GM12878 (cell line): ENCODE results near the gene CCNJL. TPM values are rescaled to one million over a fixed set of nuclear protein-coding genes. Genes with fewer than 3 reads are reported as not detected.

Experiments
- ATAC-seq: fragments of 200-7000 bp; cut with Tn5 transposase; 3 replicates; pipeline ENCODE4 v1.9.1; 2020; ENCODE audit warnings: mild to moderate bottlenecking, moderate library complexity
- BruUV-seq: library from RNA; stranded (reverse); fragments of 400-500 nt; replicated peaks from 2 replicates; lab custom pipeline; 2021; lab: Mats Ljungman, UMichigan
- CTCF ChIA-PET: fragments of 300-600 bp; sonication (Branson Sonifier 250); formaldehyde crosslinking; extraction: SDS; loops from one replicate; lab custom pipeline; 2021; ENCODE audit warnings: inconsistent platforms; lab: Yijun Ruan, JAX
- POLR2A ChIA-PET: fragments of 350-600 bp; formaldehyde crosslinking; extraction: SDS; loops from one replicate; lab custom pipeline; 2021; ENCODE audit warnings: inconsistent platforms; lab: Charles Lee
- RAD21 ChIA-PET: fragments of 300-600 bp; sonication (Branson Sonifier 250); formaldehyde crosslinking; loops from one replicate; lab custom pipeline; 2023; ENCODE audit warnings: antibody characterized with exemption; ENCODE audit not compliant: unreplicated experiment; lab: Charles Lee
- SMC1A ChIA-PET: fragments of 300-600 bp; sonication (Branson Sonifier 250); formaldehyde crosslinking; loops from one replicate; lab custom pipeline; 2023; ENCODE audit not compliant: unreplicated experiment, uncharacterized antibody; lab: Charles Lee
- DNase-seq: peaks from one replicate; pipeline ENCODE4 v3.0.0-alpha.2; 2011; ENCODE audit warnings: low read depth, low spot score
- FAIRE-seq: peaks from 3 replicates; lab custom pipeline; 2011; peaks lifted over from hg19 to GRCh38; lab: Jason Lieb, UNC
- H2AFZ ChIP-seq: 2 replicates; pipeline ENCODE4 v1.6.0; 2011; ENCODE audit warnings: low read depth, low read length, control low read depth; ENCODE audit not compliant: control insufficient read depth
- H3K27ac ChIP-seq: 2 replicates; pipeline ENCODE4 v1.5.1; 2011; ENCODE audit warnings: control low read depth; ENCODE audit not compliant: control insufficient read depth, insufficient read depth
- H3K27me3 ChIP-seq, 2 experiments: replicated peaks in 1 of 2; 2 replicates each; pipeline versions ENCODE4 v1.6.0 to v1.6.1; 2011; ENCODE audit warnings: low read length in 1 of 2; ENCODE audit not compliant: control insufficient read depth in 2 of 2, insufficient read depth in 2 of 2
- H3K36me3 ChIP-seq, 2 experiments: 2 replicates each; pipeline ENCODE4 v1.5.1; 2011; ENCODE audit warnings: low read length in 1 of 2; ENCODE audit not compliant: control insufficient read depth in 2 of 2, insufficient read depth in 2 of 2
- H3K4me1 ChIP-seq: 2 replicates; pipeline ENCODE4 v1.6.1; 2011; ENCODE audit warnings: mild to moderate bottlenecking, low read length, moderate library complexity, mixed read lengths; ENCODE audit not compliant: control insufficient read depth, insufficient read depth
- H3K4me2 ChIP-seq: 2 replicates; pipeline ENCODE4 v1.6.0; 2011; ENCODE audit warnings: control low read depth; ENCODE audit not compliant: control insufficient read depth, insufficient read depth
- H3K4me3 ChIP-seq: fragments of 200-600 bp; sonication (generic); 2 replicates; pipeline ENCODE4 v1.5.1; 2016
- H3K79me2 ChIP-seq: 2 replicates; pipeline ENCODE4 v1.6.0; 2011; ENCODE audit warnings: low read length; ENCODE audit not compliant: control insufficient read depth, insufficient read depth
- H3K9ac ChIP-seq: 2 replicates; pipeline ENCODE4 v1.8.0; 2011; ENCODE audit warnings: low read length, control low read depth, mixed read lengths; ENCODE audit not compliant: control insufficient read depth, insufficient read depth
- H3K9me3 ChIP-seq: replicated peaks from 3 replicates; pipeline ENCODE4 v1.5.1; 2011; ENCODE audit warnings: mild to moderate bottlenecking, low read length; ENCODE audit not compliant: control insufficient read depth, insufficient read depth
- H4K20me1 ChIP-seq: 2 replicates; pipeline ENCODE4 v1.6.0; 2011; ENCODE audit not compliant: control insufficient read depth, insufficient read depth
- BCL11A ChIP-seq: IDR thresholded peaks from 2 replicates; pipeline ENCODE4 v1.6.1; 2011; ENCODE audit warnings: low read depth, low read length
- BMI1 ChIP-seq: fragments of 450-650 bp; IDR thresholded peaks from 2 replicates; pipeline ENCODE4 v1.6.1; 2016; ENCODE audit warnings: mild to moderate bottlenecking, moderate library complexity, borderline replicate concordance
- ESRRA ChIP-seq: IDR thresholded peaks from 2 replicates; pipeline ENCODE4 v1.6.1; 2012; ENCODE audit warnings: mild to moderate bottlenecking, low read length, improper control_type of control experiment
- HDAC6 ChIP-seq: fragments of 200-600 bp; sonication (generic); IDR thresholded peaks from one replicate; pipeline ENCODE4 v1.8.0; 2017; ENCODE audit warnings: antibody characterized with exemption; ENCODE audit not compliant: unreplicated experiment
- KLF5 ChIP-seq: fragments of 450-650 bp; IDR thresholded peaks from 2 replicates; pipeline ENCODE4 v1.6.1; 2014; ENCODE audit warnings: mild to moderate bottlenecking; ENCODE audit not compliant: partially characterized antibody
- NR2C1 ChIP-seq: fragments of 450-650 bp; IDR thresholded peaks from 2 replicates; pipeline ENCODE4 v1.6.1; 2017; ENCODE audit warnings: antibody characterized with exemption, mild to moderate bottlenecking, moderate library complexity
- RAD51 ChIP-seq: fragments of 450-650 bp; IDR thresholded peaks from 2 replicates; pipeline ENCODE4 v1.6.1; 2016; ENCODE audit warnings: moderate library complexity, mild to moderate bottlenecking, inconsistent platforms
- RB1 ChIP-seq: fragments of 450-650 bp; formaldehyde crosslinking; IDR thresholded peaks from 2 replicates; pipeline ENCODE4 v1.6.1; 2017; ENCODE audit warnings: mild to moderate bottlenecking, borderline replicate concordance
- STAT1 ChIP-seq: fragments of 450-650 bp; conservative IDR thresholded peaks from 2 replicates; pipeline ENCODE4 v1.6.1; 2014; ENCODE audit warnings: antibody characterized with exemption, mild to moderate bottlenecking
- TBL1XR1 ChIP-seq: IDR thresholded peaks from 2 replicates; pipeline ENCODE4 v1.6.1; 2012; ENCODE audit warnings: low read depth, low read length, improper control_type of control experiment
- WGBS: methylation state at CpG from one replicate; pipeline ENCODE4 v1.1.6; 2016; ENCODE audit warnings: low lambda C conversion rate; ENCODE audit not compliant: insufficient replicate concordance, insufficient coverage; ENCODE audit errors: missing lambda C conversion rate; 5-methylcytosine and 5-hydroxymethylcytosine counted together
- in situ Hi-C: fragments of 300-500 bp; cut with MboI; formaldehyde crosslinking; loops from 9 replicates; pipeline ENCODE4 v1.14.3; 2018; ENCODE audit warnings: mixed read lengths
- intact Hi-C: fragments of 100-400 bp; cut with micrococcal nuclease; formaldehyde crosslinking; loops from one replicate; pipeline ENCODE4 v1.14.2; 2022; ENCODE audit not compliant: unreplicated experiment
- polyA plus RNA-seq, 11 experiments: library from polyadenylated mRNA; depleted of rRNA in 4 of 11; unstranded in 6 of 11; stranded (reverse) in 5 of 11; fragments of >200 nt; fragmentation: Nextera tagmentation in 4 of 11; fragmentation: Illumina TruSeq in 1 of 11; extraction: Ambion mirVana in 4 of 11; extraction: Trizol in 1 of 11; gene quantifications; 1 replicate in 1 of 11; 2 replicates in 10 of 11; pipeline versions ENCODE4 v1.2.1 to v1.2.3, GENCODE V29; 2011 to 2016; ENCODE audit warnings: inconsistent platforms in 2 of 11, missing spikeins in 2 of 11, low read depth in 1 of 11
- total RNA-seq, 4 experiments: library from RNA; depleted of rRNA in 3 of 4; stranded (reverse); fragments of >200 nt in 3 of 4; fragmentation: Illumina TruSeq in 1 of 4; extraction: Trizol in 1 of 4; gene quantifications; 2 replicates each; pipeline versions ENCODE4 v1.2.1 to v1.2.3, GENCODE V29; 2013 to 2021

CCNJL gene
- total and polyA plus RNA-seq, 10 of the 15 experiments (the other 5 are each of a cell fraction or from before 2014, with no cell fraction given): 0.09 to 0.20 (median 0.10) TPM; not detected in 7

DNA sequence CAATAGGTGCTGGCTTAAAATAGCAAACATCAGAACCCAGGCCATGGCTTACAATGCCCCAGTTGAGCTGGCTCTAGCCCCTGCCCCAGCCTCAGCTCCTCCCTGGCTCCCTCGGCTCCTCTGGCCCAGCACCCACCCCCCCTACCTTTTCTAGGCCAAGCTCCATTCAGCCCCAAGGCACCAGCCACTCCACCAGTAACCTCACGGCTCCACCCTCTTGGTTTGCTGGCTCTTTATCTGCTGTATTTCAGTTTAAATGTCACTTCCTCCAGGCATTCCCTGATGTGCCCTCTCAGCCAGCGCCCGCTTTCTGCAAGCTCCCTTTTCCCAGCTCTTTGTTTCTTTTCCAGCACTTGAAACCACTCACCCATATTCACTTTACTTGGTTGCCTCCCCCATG is 47.5 kb upstream of the CCNJL start:
- Histone ChIP-seq H3K27me3 (peaks cover 0 to 3% of the 10 kb centered on the region in 2 experiments; a peak in 2 of 4 replicates), H3K4me1 (no peaks in the 10 kb centered on the region), H4K20me1 (no peaks in the 10 kb centered on the region), H3K27ac (no peak overlapping the region), H3K79me2 (no peaks in the 10 kb centered on the region), H3K36me3 (no peaks in the 10 kb centered on the region), H3K4me3 (no peak overlapping the region), H3K4me2 (no peak overlapping the region), H3K9me3 (no peaks in the 10 kb centered on the region), H3K9ac (no peak overlapping the region), H2AFZ (no peak overlapping the region)
- SMC1A ChIA-PET: interaction anchor here (0.5 kb wide), 1 partner anchor 30 kb away, joined by 4 read pairs; no protein-coding TSS in a partner anchor
- CTCF ChIA-PET: interaction anchor here (1.5 kb wide), 1 partner anchor 338 kb away, joined by 5 read pairs; no protein-coding TSS in a partner anchor
- intact Hi-C loops: no loop called here
- TF ChIP-seq RB1 (no peak), RAD51 (no peak), HDAC6 (no peak), TBL1XR1 (no peak), BMI1 (no peak), BCL11A (no peak), ESRRA (no peak), STAT1 (no peak), NR2C1 (no peak), KLF5 (no peak)
- RAD21 ChIA-PET: no interaction called here
- ATAC-seq (no peak), FAIRE-seq (no peak), DNase-seq (no peak)
- no TSS peak for BruUV-seq
- POLR2A ChIA-PET: no interaction called here
- 42% methylated on average over 3 of the region's 4 CpGs for WGBS
- in situ Hi-C loops: no loop called here
